Fibroblast of lung (primary cell): Measurements from ENCODE around the gene CNTNAP5. TPM values are rescaled to one million over a fixed set of nuclear protein-coding genes. Genes with fewer than 3 reads are reported as not detected.

ENCODE experiments used
- DNase-seq, 2 donors: peaks; one replicate each; pipeline versions ENCODE4 v3.0.0 to v3.0.0-alpha.2; 2010; ENCODE audit warnings: low read depth in 2 of 2
- H2AFZ ChIP-seq: 2 replicates; pipeline ENCODE4 v1.5.1; 2012; ENCODE audit warnings: low read length, control low read depth, inconsistent platforms
- H3K27ac ChIP-seq: 2 replicates; pipeline ENCODE4 v1.5.1; 2011; ENCODE audit warnings: low read length, control low read depth; ENCODE audit not compliant: insufficient read depth
- H3K27me3 ChIP-seq: 2 replicates; pipeline ENCODE4 v1.5.1; 2011; ENCODE audit warnings: mild to moderate bottlenecking, low read length; ENCODE audit not compliant: control insufficient read depth, insufficient read depth
- H3K36me3 ChIP-seq: 2 replicates; pipeline ENCODE4 v1.5.1; 2011; ENCODE audit warnings: low read length; ENCODE audit not compliant: control insufficient read depth, insufficient read depth
- H3K4me1 ChIP-seq: 2 replicates; pipeline ENCODE4 v1.5.1; 2011; ENCODE audit warnings: low read length; ENCODE audit not compliant: control insufficient read depth, insufficient read depth; ENCODE audit errors: extremely low read depth
- H3K4me2 ChIP-seq: 2 replicates; pipeline ENCODE4 v1.5.1; 2011; ENCODE audit warnings: low read length, control low read depth; ENCODE audit not compliant: insufficient read depth; ENCODE audit errors: extremely low read depth
- H3K4me3 ChIP-seq, 4 experiments: fragments of 200-600 bp in 1 of 4; sonication (generic) in 1 of 4; replicated peaks in 1 of 4; 2 replicates each; pipeline ENCODE4 v1.5.1; 2011 to 2016; ENCODE audit warnings: low read length in 4 of 4, low read depth in 3 of 4, mild to moderate bottlenecking in 3 of 4, control low read depth in 2 of 4, inconsistent platforms in 1 of 4, mixed read lengths in 1 of 4; ENCODE audit not compliant: insufficient read depth in 1 of 4; ENCODE audit errors: control extremely low read depth in 1 of 4
- H3K79me2 ChIP-seq: 2 replicates; pipeline ENCODE4 v1.5.1; 2012; ENCODE audit warnings: mild to moderate bottlenecking, low read length, inconsistent platforms; ENCODE audit not compliant: control insufficient read depth, insufficient read depth
- H3K9ac ChIP-seq: 2 replicates; pipeline ENCODE4 v1.5.1; 2011; ENCODE audit warnings: mild to moderate bottlenecking, low read length, control low read depth; ENCODE audit not compliant: insufficient read depth
- H3K9me3 ChIP-seq: 2 replicates; pipeline ENCODE4 v1.5.1; 2012; ENCODE audit warnings: low read depth, low read length; ENCODE audit not compliant: control insufficient read depth, insufficient read depth
- H4K20me1 ChIP-seq: 2 replicates; pipeline ENCODE4 v1.5.1; 2011; ENCODE audit warnings: low read length; ENCODE audit not compliant: control insufficient read depth, insufficient read depth; ENCODE audit errors: extremely low read depth
- CTCF ChIP-seq, 2 donors: IDR thresholded peaks in 1 of 2; conservative IDR thresholded peaks in 1 of 2; 1 replicate in 1 of 2; 2 replicates in 1 of 2; pipeline ENCODE4 v1.5.1; 2011 to 2012; ENCODE audit warnings: low read length in 2 of 2, control low read depth in 1 of 2, inconsistent platforms in 1 of 2, low read depth in 1 of 2, mild to moderate bottlenecking in 1 of 2
- EZH2 ChIP-seq: IDR thresholded peaks from 2 replicates; pipeline ENCODE4 v1.5.1; 2012; ENCODE audit warnings: low read length, control low read depth, mild to moderate bottlenecking; ENCODE audit errors: missing control alignments
- polyA plus RNA-seq, 2 donors: library from polyadenylated mRNA; depleted of rRNA in 1 of 2; stranded (reverse) in 1 of 2; unstranded in 1 of 2; fragments of >200 nt; gene quantifications; 2 replicates each; pipeline ENCODE4 v1.2.1, GENCODE V29; 2011 to 2012; ENCODE audit warnings: missing spikeins in 1 of 2
- total RNA-seq: library from RNA; depleted of rRNA; stranded (reverse); fragments of >200 nt; gene quantifications from 2 replicates; pipeline ENCODE4 v1.2.1, GENCODE V29; 2014

Gene CNTNAP5
- total and polyA plus RNA-seq, 2 donors (not counting 1 experiment from before 2014, with no cell fraction given): not detected

DNA sequence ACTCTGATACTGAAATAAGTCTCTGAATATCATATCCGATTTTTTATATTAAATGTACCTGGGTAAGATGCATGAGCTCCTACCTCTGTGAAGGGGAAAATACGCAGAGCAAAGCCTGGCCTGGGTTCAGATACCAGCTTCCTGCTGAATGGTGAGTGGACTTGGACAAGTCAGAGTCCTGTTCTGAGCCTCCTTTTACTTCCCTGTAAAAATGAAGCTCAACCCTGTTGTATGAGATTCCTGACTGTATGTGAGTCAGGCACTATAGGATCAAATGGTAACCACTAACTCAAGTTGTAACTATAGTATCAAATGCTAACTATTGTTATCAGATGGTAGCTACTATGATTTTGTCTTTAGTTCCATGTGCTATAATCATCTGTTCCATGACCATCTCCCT lies 561.7 kb downstream of the CNTNAP5 start:
- H3K79me2 ChIP-seq: no peaks in the 10 kb centered on the region
- no peaks in the 10 kb centered on the region for H3K4me1 ChIP-seq
- no peak for DNase-seq
- H3K9ac ChIP-seq: no peak overlapping the region
- no peak overlapping the region for H3K4me2 ChIP-seq
- H3K27ac ChIP-seq: no peak overlapping the region
- no peak overlapping the region for H2AFZ ChIP-seq
- no peak overlapping the region for H3K4me3 ChIP-seq
- no peaks in the 10 kb centered on the region for H4K20me1 ChIP-seq
- H3K36me3 ChIP-seq: no peaks in the 10 kb centered on the region
- TF ChIP-seq CTCF (conservative IDR thresholded peaks at IDR 0.05 in 1 of 2, IDR thresholded peaks at IDR 0.05 in 1 of 2; ENCODE audit: low read depth in 1 of 2, low read length in 2 of 2) (no peak), EZH2 (no peak)
- no peaks in the 10 kb centered on the region for H3K27me3 ChIP-seq
- H3K9me3 ChIP-seq: no peaks in the 10 kb centered on the region

DNA sequence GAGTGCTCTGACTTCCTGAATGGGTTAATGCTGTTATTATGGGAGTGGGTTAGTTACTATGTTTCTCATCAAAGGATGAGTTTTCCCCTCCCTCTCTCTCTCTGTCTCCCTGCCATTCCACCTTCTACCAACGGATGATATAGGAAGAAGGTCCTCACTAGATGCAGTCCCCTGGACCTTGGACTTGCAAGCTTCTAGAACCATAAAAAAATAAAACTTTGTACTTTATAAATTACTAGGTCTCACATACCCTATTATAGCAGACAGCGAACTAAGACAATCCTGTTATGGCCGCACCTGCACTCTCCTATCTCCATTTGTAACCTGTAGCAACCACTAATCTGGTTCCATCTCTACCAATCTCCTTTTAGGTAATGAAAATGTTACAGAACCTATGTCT lies 564.9 kb downstream of the CNTNAP5 start:
- no peaks in the 10 kb centered on the region for H3K36me3 ChIP-seq
- no peaks in the 10 kb centered on the region for H4K20me1 ChIP-seq
- no peak for DNase-seq
- H3K4me1 ChIP-seq: no peaks in the 10 kb centered on the region
- TF ChIP-seq CTCF (conservative IDR thresholded peaks at IDR 0.05 in 1 of 2, IDR thresholded peaks at IDR 0.05 in 1 of 2; ENCODE audit: low read depth in 1 of 2, low read length in 2 of 2): no peak
- TF ChIP-seq EZH2: no peak
- no peak overlapping the region for H3K27ac ChIP-seq
- no peak overlapping the region for H3K9ac ChIP-seq
- no peak overlapping the region for H2AFZ ChIP-seq
- no peaks in the 10 kb centered on the region for H3K9me3 ChIP-seq
- no peaks in the 10 kb centered on the region for H3K27me3 ChIP-seq
- H3K4me2 ChIP-seq: no peak overlapping the region
- no peaks in the 10 kb centered on the region for H3K79me2 ChIP-seq
- no peak overlapping the region for H3K4me3 ChIP-seq

DNA sequence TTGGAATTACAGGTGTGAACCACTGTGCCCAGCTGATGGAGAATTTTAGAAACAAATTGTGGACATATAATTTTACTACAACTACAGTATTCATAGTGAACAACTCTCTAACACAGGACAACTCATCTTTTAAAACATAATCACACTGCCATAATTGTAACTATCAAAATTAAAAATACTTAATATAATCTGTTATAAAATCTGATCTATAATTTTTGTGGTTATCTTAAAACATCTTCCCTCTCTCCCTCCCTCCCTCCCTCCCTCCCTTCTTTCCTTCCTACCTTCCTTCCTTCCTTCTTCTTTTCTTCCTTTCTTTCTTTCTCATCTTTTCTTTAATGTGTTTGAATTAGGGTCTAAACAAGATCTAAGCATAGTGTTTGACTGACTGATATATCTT lies 577.7 kb downstream of the CNTNAP5 start:
- no peak overlapping the region for H3K9ac ChIP-seq
- TF ChIP-seq EZH2 (no peak), CTCF (conservative IDR thresholded peaks at IDR 0.05 in 1 of 2, IDR thresholded peaks at IDR 0.05 in 1 of 2; ENCODE audit: low read depth in 1 of 2, low read length in 2 of 2) (no peak)
- H3K27ac ChIP-seq: no peak overlapping the region
- no peaks in the 10 kb centered on the region for H4K20me1 ChIP-seq
- no peaks in the 10 kb centered on the region for H3K79me2 ChIP-seq
- DNase-seq: no peak
- H3K4me1 ChIP-seq: no peaks in the 10 kb centered on the region
- H2AFZ ChIP-seq: no peak overlapping the region
- H3K9me3 ChIP-seq: no peaks in the 10 kb centered on the region
- no peak overlapping the region for H3K4me3 ChIP-seq
- H3K27me3 ChIP-seq: no peaks in the 10 kb centered on the region
- H3K4me2 ChIP-seq: no peak overlapping the region
- H3K36me3 ChIP-seq: no peaks in the 10 kb centered on the region
